Colonic mucosa (tissue), 4 donors: ENCODE data around the gene FCGBP. TPM values are rescaled to one million over a fixed set of nuclear protein-coding genes. Genes with fewer than 3 reads are reported as not detected.
A peak's percentile ranks its signal among the peaks of the same experiment; 100 is the strongest.

Experiments
- DNase-seq: peaks from one replicate; pipeline ENCODE4 v3.0.0-alpha.2; 2020
- H3K27ac ChIP-seq: fragments of 200-600 bp; one replicate; pipeline ENCODE4 v1.8.0; 2021
- H3K27me3 ChIP-seq: fragments of 200-600 bp; one replicate; pipeline ENCODE4 v1.8.0; 2021
- H3K36me3 ChIP-seq: fragments of 200-600 bp; one replicate; pipeline ENCODE4 v1.8.0; 2021
- H3K4me1 ChIP-seq: fragments of 200-600 bp; one replicate; pipeline ENCODE4 v1.8.0; 2021; ENCODE audit warnings: mild to moderate bottlenecking
- H3K4me3 ChIP-seq: fragments of 200-600 bp; one replicate; pipeline ENCODE4 v1.8.0; 2021
- H3K9ac ChIP-seq, 2 donors: one replicate each; pipeline ENCODE4 v1.7.0; 2013; ENCODE audit warnings: control low read depth in 2 of 2, low read depth in 2 of 2, low read length in 2 of 2
- H3K9me3 ChIP-seq: fragments of 200-600 bp; one replicate; pipeline ENCODE4 v1.8.0; 2021
- intact Hi-C: fragments of 100-400 bp; cut with DNase I; formaldehyde crosslinking; loops from one replicate; pipeline ENCODE4 v1.14.1; 2022
- total RNA-seq, 2 donors: library from RNA; stranded (reverse); fragmentation: NEBNext Ultra II Directional in 1 of 2; extraction: Animal tissue kit (Norgen Biotek cat#: 25700) in 1 of 2; gene quantifications; one replicate each; pipeline ENCODE4 v1.2.1, GENCODE V29; 2021
- TF ChIP-seq, protein P1 (sequence below): fragments of 200-600 bp; IDR thresholded peaks from one replicate; pipeline ENCODE4 v1.8.0; 2022; ENCODE audit warnings: antibody characterized with exemption, mild to moderate bottlenecking
- donor health status: healthy.
- donor health status: DM: no; HTN: no; CAD: no.
- donor health status: DM: no; HTN: no; CAD: no.

Gene FCGBP
- total RNA-seq, 2 donors from 2014 or later: 2,896 to 3,903 TPM

DNA sequence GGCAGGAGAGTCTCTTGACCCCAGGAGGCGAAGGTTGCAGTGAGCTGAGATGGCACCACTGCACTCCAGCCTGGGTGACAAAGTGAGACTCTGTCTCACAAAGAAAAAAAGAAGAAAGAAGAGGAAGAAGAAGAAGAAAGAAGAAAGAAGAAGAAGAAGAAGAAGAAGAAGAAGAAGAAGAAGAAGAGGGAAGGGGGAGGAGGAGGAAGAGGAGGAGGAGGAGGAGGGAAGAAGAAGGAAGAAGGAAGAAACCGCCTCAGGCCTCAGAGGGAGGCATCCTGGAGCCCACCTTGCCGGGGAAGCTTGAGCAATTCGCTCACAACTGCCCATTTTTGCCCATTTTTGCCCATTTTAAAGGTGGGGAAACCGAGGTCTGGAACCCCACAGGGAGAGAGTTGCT lies 9.5 kb downstream of the FCGBP start:
- H3K27me3 ChIP-seq: no peaks in the 10 kb centered on the region
- intact Hi-C loops: no loop called here
- no peak overlapping the region for H3K4me3 ChIP-seq
- no peak overlapping the region for H3K9ac ChIP-seq
- no peaks in the 10 kb centered on the region for H3K36me3 ChIP-seq
- no peaks in the 10 kb centered on the region for H3K4me1 ChIP-seq
- DNase-seq: peak; percentile 12
- no peak overlapping the region for H3K27ac ChIP-seq
- TF ChIP-seq, protein P1, sequence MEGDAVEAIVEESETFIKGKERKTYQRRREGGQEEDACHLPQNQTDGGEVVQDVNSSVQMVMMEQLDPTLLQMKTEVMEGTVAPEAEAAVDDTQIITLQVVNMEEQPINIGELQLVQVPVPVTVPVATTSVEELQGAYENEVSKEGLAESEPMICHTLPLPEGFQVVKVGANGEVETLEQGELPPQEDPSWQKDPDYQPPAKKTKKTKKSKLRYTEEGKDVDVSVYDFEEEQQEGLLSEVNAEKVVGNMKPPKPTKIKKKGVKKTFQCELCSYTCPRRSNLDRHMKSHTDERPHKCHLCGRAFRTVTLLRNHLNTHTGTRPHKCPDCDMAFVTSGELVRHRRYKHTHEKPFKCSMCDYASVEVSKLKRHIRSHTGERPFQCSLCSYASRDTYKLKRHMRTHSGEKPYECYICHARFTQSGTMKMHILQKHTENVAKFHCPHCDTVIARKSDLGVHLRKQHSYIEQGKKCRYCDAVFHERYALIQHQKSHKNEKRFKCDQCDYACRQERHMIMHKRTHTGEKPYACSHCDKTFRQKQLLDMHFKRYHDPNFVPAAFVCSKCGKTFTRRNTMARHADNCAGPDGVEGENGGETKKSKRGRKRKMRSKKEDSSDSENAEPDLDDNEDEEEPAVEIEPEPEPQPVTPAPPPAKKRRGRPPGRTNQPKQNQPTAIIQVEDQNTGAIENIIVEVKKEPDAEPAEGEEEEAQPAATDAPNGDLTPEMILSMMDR: no peak
- no peaks in the 10 kb centered on the region for H3K9me3 ChIP-seq

DNA sequence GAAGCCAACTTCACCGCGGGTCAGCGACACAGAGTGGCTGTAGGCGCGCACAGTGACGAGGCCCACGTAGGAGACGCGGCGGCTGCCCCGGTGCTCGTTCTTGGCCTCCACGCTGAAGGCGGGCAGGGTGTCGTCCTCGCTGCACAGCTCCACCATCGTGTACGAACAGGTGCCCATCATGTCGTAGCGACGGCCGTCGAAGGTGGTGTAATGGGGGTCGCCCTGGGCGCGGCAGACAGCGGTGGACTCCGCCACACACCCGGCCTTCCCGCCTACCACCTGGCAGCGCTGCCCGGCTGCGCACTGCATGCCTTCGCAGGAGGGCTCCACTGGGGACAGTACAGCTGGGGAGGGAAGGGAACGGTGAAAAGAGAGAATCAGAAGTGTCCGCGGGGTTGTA lies 10.0 kb downstream of the FCGBP start:
- Histone ChIP-seq H3K4me3 (no peak overlapping the region), H3K27ac (no peak overlapping the region), H3K36me3 (no peaks in the 10 kb centered on the region), H3K9ac (no peak overlapping the region), H3K27me3 (no peaks in the 10 kb centered on the region), H3K9me3 (no peaks in the 10 kb centered on the region), H3K4me1 (no peaks in the 10 kb centered on the region)
- intact Hi-C loops: no loop called here
- TF ChIP-seq, protein P1: no peak
- DNase-seq: peak; percentile 14

DNA sequence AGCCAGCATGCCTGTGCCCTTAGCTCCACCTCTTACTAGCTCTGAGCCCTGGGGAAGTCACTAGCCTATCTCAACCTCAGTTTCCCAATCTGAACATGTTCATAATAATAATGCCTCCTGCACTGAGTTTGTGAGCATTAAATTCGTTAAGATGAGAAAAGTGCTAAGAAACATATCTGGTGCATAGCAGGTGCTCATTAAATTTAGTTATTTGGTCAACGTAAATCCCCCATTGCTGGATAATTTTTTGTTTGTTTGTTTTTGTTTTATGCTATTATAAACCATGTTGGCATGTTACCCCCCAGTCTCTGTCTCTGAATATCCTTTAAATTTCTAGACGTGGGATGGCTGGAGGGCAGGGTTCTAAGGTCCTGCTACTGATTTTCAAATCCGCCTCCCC lies 10.6 kb downstream of the FCGBP start:
- no peaks in the 10 kb centered on the region for H3K27me3 ChIP-seq
- intact Hi-C loops: no loop called here
- no peak overlapping the region for H3K9ac ChIP-seq
- no peaks in the 10 kb centered on the region for H3K4me1 ChIP-seq
- H3K36me3 ChIP-seq: no peaks in the 10 kb centered on the region
- no peaks in the 10 kb centered on the region for H3K9me3 ChIP-seq
- no peak overlapping the region for H3K4me3 ChIP-seq
- TF ChIP-seq, protein P1: no peak
- no peak for DNase-seq
- H3K27ac ChIP-seq: no peak overlapping the region

DNA sequence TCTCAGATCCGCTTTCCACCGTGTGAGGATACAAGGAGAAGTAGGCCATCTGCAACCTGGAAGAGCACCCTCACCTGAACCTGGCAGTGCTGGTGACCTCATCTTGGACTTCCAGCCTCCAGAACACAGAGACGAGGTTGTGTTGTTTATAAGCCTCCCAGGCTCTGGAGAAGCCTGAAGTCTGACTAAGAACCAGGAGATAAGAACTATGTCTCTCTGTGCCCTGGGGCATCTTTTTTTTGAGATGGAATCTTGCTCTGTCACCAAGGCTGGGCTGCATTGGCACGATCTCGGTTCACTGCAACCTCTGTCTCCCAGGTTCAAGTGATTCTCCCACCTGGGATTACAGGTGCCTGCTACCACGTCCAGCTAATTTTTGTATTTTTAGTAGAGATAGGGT lies 14.5 kb downstream of the FCGBP start:
- H3K36me3 ChIP-seq: no peaks in the 10 kb centered on the region
- intact Hi-C loops: loop anchor here (5.0 kb wide), 1 partner anchor 42 kb away; no protein-coding TSS in a partner anchor
- DNase-seq: peak; percentile 17
- no peak overlapping the region for H3K4me3 ChIP-seq
- no peak overlapping the region for H3K27ac ChIP-seq
- TF ChIP-seq, protein P1: no peak
- H3K9ac ChIP-seq: no peak overlapping the region
- H3K4me1 ChIP-seq: no peaks in the 10 kb centered on the region
- no peaks in the 10 kb centered on the region for H3K27me3 ChIP-seq
- no peaks in the 10 kb centered on the region for H3K9me3 ChIP-seq

DNA sequence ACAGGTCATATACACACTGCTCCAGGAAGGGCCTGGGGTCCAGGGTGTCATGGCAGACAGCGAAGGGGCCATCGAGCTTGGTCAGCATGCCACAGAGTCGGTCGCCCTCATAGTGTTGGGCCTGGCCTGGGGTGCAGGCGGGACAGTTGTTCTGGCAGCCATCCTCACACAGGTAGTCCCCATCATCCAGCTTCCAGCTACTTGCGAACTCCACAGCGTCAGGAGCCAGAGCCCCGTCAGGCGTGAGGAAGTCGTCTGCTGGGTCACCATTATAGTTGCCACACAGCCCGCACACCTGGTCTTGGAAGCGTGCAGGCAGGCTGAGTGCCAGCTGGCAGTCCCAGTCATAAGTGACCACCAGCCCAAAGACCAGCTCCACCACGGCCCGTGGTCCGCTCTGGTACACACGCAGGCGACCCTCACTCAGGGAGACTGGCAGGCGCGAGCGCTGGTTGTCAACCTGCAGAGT lies 16.2 kb downstream of the FCGBP start:
- H3K36me3 ChIP-seq: no peaks in the 10 kb centered on the region
- intact Hi-C loops: loop anchor here (5.0 kb wide), 1 partner anchor 44 kb away; no protein-coding TSS in a partner anchor
- H3K27ac ChIP-seq: no peak overlapping the region
- H3K27me3 ChIP-seq: no peaks in the 10 kb centered on the region
- no peak overlapping the region for H3K4me3 ChIP-seq
- peak overlapping the region in 1 of 2 donors; percentile 9 for H3K9ac ChIP-seq
- TF ChIP-seq, protein P1: no peak
- H3K4me1 ChIP-seq: no peaks in the 10 kb centered on the region
- peak; percentile 17 for DNase-seq
- H3K9me3 ChIP-seq: no peaks in the 10 kb centered on the region
